H9 (cell line): ENCODE measurements around the gene SLTM. TPM values are rescaled to one million over a fixed set of nuclear protein-coding genes. Genes with fewer than 3 reads are reported as not detected.

Experiments
- DNase-seq: peaks from one replicate; pipeline ENCODE4 v3.0.0-alpha.2; 2017
- H2AFZ ChIP-seq: one replicate; pipeline ENCODE4 v1.6.1; 2013; ENCODE audit warnings: mild to moderate bottlenecking, low read length, control low read depth, moderate library complexity
- H2AK5ac ChIP-seq: 2 replicates; pipeline ENCODE4 v1.6.1; 2013; ENCODE audit warnings: low read length, control low read depth, mixed read lengths; ENCODE audit not compliant: insufficient read length
- H2BK120ac ChIP-seq: one replicate; pipeline ENCODE4 v1.6.1; 2013; ENCODE audit warnings: low read depth, mild to moderate bottlenecking, low read length, control low read depth, inconsistent platforms; ENCODE audit not compliant: poor library complexity, severe bottlenecking
- H2BK12ac ChIP-seq: 2 replicates; pipeline ENCODE4 v1.6.1; 2013; ENCODE audit warnings: low read length, control low read depth, mixed read lengths, low read depth; ENCODE audit not compliant: insufficient read length
- H2BK15ac ChIP-seq: 2 replicates; pipeline ENCODE4 v1.6.1; 2013; ENCODE audit warnings: low read depth, low read length, control low read depth
- H2BK20ac ChIP-seq: one replicate; pipeline ENCODE4 v1.6.1; 2013; ENCODE audit warnings: low read depth, mild to moderate bottlenecking, low read length, control low read depth, inconsistent platforms; ENCODE audit not compliant: poor library complexity, severe bottlenecking
- H2BK5ac ChIP-seq: 2 replicates; pipeline ENCODE4 v1.6.1; 2013; ENCODE audit warnings: low read length, control low read depth, mixed read lengths; ENCODE audit not compliant: insufficient read length
- H3K14ac ChIP-seq: 2 replicates; pipeline ENCODE4 v1.6.1; 2013; ENCODE audit warnings: low read length, control low read depth; ENCODE audit not compliant: insufficient read depth
- H3K18ac ChIP-seq: 2 replicates; pipeline ENCODE4 v1.6.1; 2013; ENCODE audit warnings: low read depth, mild to moderate bottlenecking, mixed read lengths, low read length, control low read depth; ENCODE audit not compliant: insufficient read length
- H3K23ac ChIP-seq: 2 replicates; pipeline ENCODE4 v1.6.1; 2013; ENCODE audit warnings: low read length, control low read depth, mixed read lengths, low read depth; ENCODE audit not compliant: insufficient read length
- H3K23me2 ChIP-seq: 2 replicates; pipeline ENCODE4 v1.6.1; 2013; ENCODE audit warnings: low read depth, mild to moderate bottlenecking, mixed read lengths, low read length, control low read depth; ENCODE audit not compliant: insufficient read length, poor library complexity, severe bottlenecking
- H3K27ac ChIP-seq: 2 replicates; pipeline ENCODE4 v1.5.1; 2013; ENCODE audit warnings: low read length, control low read depth, mixed read lengths, low read depth; ENCODE audit not compliant: insufficient read length
- H3K27me3 ChIP-seq: 2 replicates; pipeline ENCODE4 v1.6.1; 2013; ENCODE audit warnings: low read length, control low read depth, inconsistent platforms; ENCODE audit not compliant: insufficient read depth
- H3K4ac ChIP-seq: 2 replicates; pipeline ENCODE4 v1.6.1; 2013; ENCODE audit warnings: low read depth, mild to moderate bottlenecking, control low read depth, inconsistent platforms, low read length, moderate library complexity
- H3K4me1 ChIP-seq: 2 replicates; pipeline ENCODE4 v1.6.1; 2013; ENCODE audit warnings: low read length, control low read depth, inconsistent platforms; ENCODE audit not compliant: insufficient read depth
- H3K4me2 ChIP-seq: 2 replicates; pipeline ENCODE4 v1.6.1; 2013; ENCODE audit warnings: low read length, control low read depth, mixed read lengths; ENCODE audit not compliant: insufficient read length, insufficient read depth
- H3K56ac ChIP-seq: 2 replicates; pipeline ENCODE4 v1.6.1; 2013; ENCODE audit warnings: low read depth, mild to moderate bottlenecking, mixed read lengths, low read length, control low read depth; ENCODE audit not compliant: insufficient read length
- H3K79me1 ChIP-seq: 2 replicates; pipeline ENCODE4 v1.6.1; 2013; ENCODE audit warnings: low read depth, mild to moderate bottlenecking, moderate library complexity, low read length, control low read depth, inconsistent platforms; ENCODE audit not compliant: insufficient read depth, poor library complexity, severe bottlenecking
- H3K79me2 ChIP-seq: 2 replicates; pipeline ENCODE4 v1.6.1; 2013; ENCODE audit warnings: low read length, control low read depth, inconsistent platforms; ENCODE audit not compliant: insufficient read depth
- H3K9ac ChIP-seq: 2 replicates; pipeline ENCODE4 v1.6.1; 2013; ENCODE audit warnings: low read length, control low read depth, mixed read lengths; ENCODE audit not compliant: insufficient read length; ENCODE audit errors: extremely low read depth
- H3K9me3 ChIP-seq: one replicate; pipeline ENCODE4 v1.6.1; 2013; ENCODE audit warnings: low read depth, low read length, inconsistent platforms; ENCODE audit not compliant: control insufficient read depth
- H3T11ph ChIP-seq: one replicate; pipeline ENCODE4 v1.6.1; 2013; ENCODE audit warnings: mild to moderate bottlenecking, low read length, control low read depth, inconsistent platforms
- H4K20me1 ChIP-seq: one replicate; pipeline ENCODE4 v1.6.1; 2013; ENCODE audit not compliant: control insufficient read depth, insufficient read length, insufficient read depth
- H4K5ac ChIP-seq: 2 replicates; pipeline ENCODE4 v1.6.1; 2013; ENCODE audit warnings: low read depth, mild to moderate bottlenecking, mixed read lengths, low read length, control low read depth; ENCODE audit not compliant: insufficient read length
- H4K8ac ChIP-seq: replicated peaks from 2 replicates; pipeline ENCODE4 v1.6.1; 2013; ENCODE audit warnings: low read length, control low read depth, mixed read lengths, low read depth; ENCODE audit not compliant: insufficient read length
- H4K91ac ChIP-seq: 2 replicates; pipeline ENCODE4 v1.6.1; 2013; ENCODE audit warnings: low read depth, mild to moderate bottlenecking, moderate library complexity, mixed read lengths, low read length, control low read depth; ENCODE audit not compliant: insufficient read length
- H3K27ac Mint-ChIP-seq, 3 experiments: 2 replicates in 2 of 3; 3 replicates in 1 of 3; pipeline ENCODE4 v1.8.0; 2020 to 2021; ENCODE audit warnings: mixed read lengths in 3 of 3, mild to moderate bottlenecking in 1 of 3, moderate library complexity in 1 of 3
- H3K27me3 Mint-ChIP-seq: 2 replicates; pipeline ENCODE4 v1.8.0; 2021; ENCODE audit warnings: low read depth, mild to moderate bottlenecking, moderate library complexity, mixed read lengths
- H3K36me3 Mint-ChIP-seq, 3 experiments: 2 replicates in 2 of 3; 3 replicates in 1 of 3; pipeline ENCODE4 v1.8.0; 2020 to 2021; ENCODE audit warnings: low read depth in 3 of 3, mixed read lengths in 3 of 3; ENCODE audit not compliant: insufficient read depth in 1 of 3
- H3K4me1 Mint-ChIP-seq, 2 experiments: 2 replicates each; pipeline ENCODE4 v1.8.0; 2020; ENCODE audit warnings: mixed read lengths in 2 of 2
- H3K4me3 Mint-ChIP-seq, 2 experiments: 2 replicates in 1 of 2; 3 replicates in 1 of 2; pipeline ENCODE4 v1.8.0; 2020 to 2021; ENCODE audit warnings: mild to moderate bottlenecking in 2 of 2, mixed read lengths in 2 of 2, moderate library complexity in 1 of 2
- H3K9me3 Mint-ChIP-seq, 2 experiments: 2 replicates in 1 of 2; 3 replicates in 1 of 2; pipeline ENCODE4 v1.8.0; 2020; ENCODE audit warnings: mild to moderate bottlenecking in 2 of 2, mixed read lengths in 2 of 2, moderate library complexity in 1 of 2
- WGBS: extraction: QIAGEN DNeasy Blood & Tissue Kit; methylation state at CpG from one replicate; pipeline ENCODE4 v1.1.7; 2013; ENCODE audit warnings: missing lambda C conversion rate, low lambda C conversion rate, mixed read lengths; ENCODE audit not compliant: insufficient read length; ENCODE audit errors: extremely low coverage; 5-methylcytosine and 5-hydroxymethylcytosine counted together
- total RNA-seq: library from RNA; stranded (reverse); gene quantifications from 2 replicates; pipeline ENCODE4 v1.2.1, GENCODE V29; 2021
- TF ChIP-seq, protein P1 (sequence below): fragments of 200-600 bp; sonication (generic); conservative IDR thresholded peaks from 3 replicates; pipeline ENCODE4 v1.8.0; 2021; ENCODE audit warnings: antibody characterized with exemption, mild to moderate bottlenecking

Gene SLTM
- total RNA-seq, 1 experiment from 2014 or later: 132 TPM

DNA sequence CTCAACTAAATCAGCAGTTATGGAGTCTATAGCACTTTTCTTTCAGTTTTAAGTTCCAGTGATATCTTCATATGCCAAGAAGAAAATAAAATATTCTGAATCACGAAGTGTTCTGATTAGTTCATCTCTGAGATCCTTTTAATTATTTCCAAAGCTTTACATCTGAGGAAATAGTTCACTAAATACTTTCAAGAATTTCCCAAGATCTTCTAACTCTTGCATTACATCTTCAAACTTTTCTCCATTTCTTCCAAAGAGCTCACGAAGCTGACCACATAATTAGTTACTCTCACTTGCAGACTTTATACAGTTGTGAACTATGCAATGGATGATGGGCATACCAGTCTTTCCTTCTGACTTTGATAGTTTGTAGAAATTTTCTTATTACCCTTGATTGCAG is 49.8 kb upstream of the SLTM start:
- H2BK12ac ChIP-seq: no peak overlapping the region
- H3K27me3 ChIP-seq: no peaks in the 10 kb centered on the region
- no peak overlapping the region for H3K4ac ChIP-seq
- no peak overlapping the region for H2BK5ac ChIP-seq
- H3K14ac ChIP-seq: no peak overlapping the region
- no peak overlapping the region for H3K4me2 ChIP-seq
- TF ChIP-seq, protein P1, sequence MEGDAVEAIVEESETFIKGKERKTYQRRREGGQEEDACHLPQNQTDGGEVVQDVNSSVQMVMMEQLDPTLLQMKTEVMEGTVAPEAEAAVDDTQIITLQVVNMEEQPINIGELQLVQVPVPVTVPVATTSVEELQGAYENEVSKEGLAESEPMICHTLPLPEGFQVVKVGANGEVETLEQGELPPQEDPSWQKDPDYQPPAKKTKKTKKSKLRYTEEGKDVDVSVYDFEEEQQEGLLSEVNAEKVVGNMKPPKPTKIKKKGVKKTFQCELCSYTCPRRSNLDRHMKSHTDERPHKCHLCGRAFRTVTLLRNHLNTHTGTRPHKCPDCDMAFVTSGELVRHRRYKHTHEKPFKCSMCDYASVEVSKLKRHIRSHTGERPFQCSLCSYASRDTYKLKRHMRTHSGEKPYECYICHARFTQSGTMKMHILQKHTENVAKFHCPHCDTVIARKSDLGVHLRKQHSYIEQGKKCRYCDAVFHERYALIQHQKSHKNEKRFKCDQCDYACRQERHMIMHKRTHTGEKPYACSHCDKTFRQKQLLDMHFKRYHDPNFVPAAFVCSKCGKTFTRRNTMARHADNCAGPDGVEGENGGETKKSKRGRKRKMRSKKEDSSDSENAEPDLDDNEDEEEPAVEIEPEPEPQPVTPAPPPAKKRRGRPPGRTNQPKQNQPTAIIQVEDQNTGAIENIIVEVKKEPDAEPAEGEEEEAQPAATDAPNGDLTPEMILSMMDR: no peak
- no peak overlapping the region for H2BK120ac ChIP-seq
- no peak overlapping the region for H2BK15ac ChIP-seq
- H3K23me2 ChIP-seq: peaks cover 2% of the 10 kb centered on the region
- no peak overlapping the region for H3K9ac ChIP-seq
- no peak overlapping the region for H2BK20ac ChIP-seq
- no peak overlapping the region for H3K23ac ChIP-seq
- DNase-seq: no peak
- H4K20me1 ChIP-seq: no peaks in the 10 kb centered on the region
- H3K56ac ChIP-seq: no peak overlapping the region
- Mint-ChIP-seq H3K27me3 (peaks cover 3% of the 10 kb centered on the region), H3K27ac (no peak overlapping the region), H3K9me3 (no peaks in the 10 kb centered on the region), H3K4me1 (peaks cover 5 to 16% of the 10 kb centered on the region in 2 experiments), H3K4me3 (no peak overlapping the region), H3K36me3 (no peaks in the 10 kb centered on the region; a peak in 1 of 7 replicates)
- H3K27ac ChIP-seq: no peak overlapping the region
- WGBS: no CpG with 5 or more reads among the region's 2 CpGs
- no peak overlapping the region for H4K5ac ChIP-seq
- no peak overlapping the region for H4K91ac ChIP-seq
- no peaks in the 10 kb centered on the region for H3K4me1 ChIP-seq
- no peaks in the 10 kb centered on the region for H3K9me3 ChIP-seq
- H3K79me1 ChIP-seq: no peaks in the 10 kb centered on the region
- H2AK5ac ChIP-seq: no peak overlapping the region
- no peak overlapping the region for H2AFZ ChIP-seq
- H3T11ph ChIP-seq: no peak overlapping the region
- no peak overlapping the region for H3K18ac ChIP-seq
- H4K8ac ChIP-seq: no peak overlapping the region
- H3K79me2 ChIP-seq: no peaks in the 10 kb centered on the region; the same call in 1 of the 2 replicates
